Mesendoderm (in vitro differentiated cells): ENCODE results near the gene MFSD8.

Experiments
- DNase-seq: peaks from one replicate; pipeline ENCODE4 v3.0.0; 2013
- H2AK5ac ChIP-seq: 2 replicates; pipeline ENCODE4 v1.6.1; 2013; ENCODE audit warnings: low read length, inconsistent platforms
- H2BK120ac ChIP-seq: 2 replicates; pipeline ENCODE4 v1.6.1; 2013; ENCODE audit warnings: low read depth, mild to moderate bottlenecking, low read length, moderate library complexity, mixed read lengths
- H2BK15ac ChIP-seq: replicated peaks from 2 replicates; pipeline ENCODE4 v1.6.1; 2013; ENCODE audit warnings: low read depth, mild to moderate bottlenecking, moderate library complexity
- H2BK5ac ChIP-seq: 2 replicates; pipeline ENCODE4 v1.6.1; 2013; ENCODE audit warnings: low read length, inconsistent platforms
- H3K18ac ChIP-seq: 2 replicates; pipeline ENCODE4 v1.6.1; 2013; ENCODE audit warnings: mild to moderate bottlenecking, low read length, mixed read lengths
- H3K23ac ChIP-seq: one replicate; pipeline ENCODE4 v1.6.1; 2013; ENCODE audit warnings: low read length
- H3K27ac ChIP-seq: 2 replicates; pipeline ENCODE4 v1.5.1; 2013; ENCODE audit warnings: low read depth, mild to moderate bottlenecking, inconsistent platforms, low read length, moderate library complexity
- H3K27me3 ChIP-seq: 2 replicates; pipeline ENCODE4 v1.6.1; 2013; ENCODE audit warnings: low read length, control low read depth, mild to moderate bottlenecking, inconsistent platforms; ENCODE audit not compliant: insufficient read depth, poor library complexity
- H3K36me3 ChIP-seq: 2 replicates; pipeline ENCODE4 v1.6.1; 2013; ENCODE audit warnings: low read length, inconsistent platforms; ENCODE audit not compliant: control insufficient read depth, insufficient read depth
- H3K4ac ChIP-seq: one replicate; pipeline ENCODE4 v1.6.1; 2013; ENCODE audit warnings: low read depth, mild to moderate bottlenecking, low read length, moderate library complexity
- H3K4me1 ChIP-seq: 2 replicates; pipeline ENCODE4 v1.6.1; 2013; ENCODE audit warnings: low read depth, low read length, inconsistent platforms; ENCODE audit not compliant: control insufficient read depth
- H3K4me2 ChIP-seq: 2 replicates; pipeline ENCODE4 v1.6.1; 2013; ENCODE audit warnings: low read length
- H3K4me3 ChIP-seq: 2 replicates; pipeline ENCODE4 v1.5.1; 2013; ENCODE audit warnings: mild to moderate bottlenecking, low read length
- H3K56ac ChIP-seq: one replicate; pipeline ENCODE4 v1.6.1; 2013; ENCODE audit warnings: low read length
- H3K79me1 ChIP-seq: 2 replicates; pipeline ENCODE4 v1.6.1; 2013; ENCODE audit warnings: low read length, inconsistent platforms
- H3K79me2 ChIP-seq: 2 replicates; pipeline ENCODE4 v1.6.1; 2013; ENCODE audit warnings: mild to moderate bottlenecking, low read length; ENCODE audit not compliant: control insufficient read depth, insufficient read depth
- H3K9ac ChIP-seq: 2 replicates; pipeline ENCODE4 v1.6.1; 2013; ENCODE audit warnings: low read length, inconsistent platforms
- H4K5ac ChIP-seq: one replicate; pipeline ENCODE4 v1.6.1; 2013; ENCODE audit warnings: low read length
- H4K8ac ChIP-seq: one replicate; pipeline ENCODE4 v1.6.1; 2013; ENCODE audit warnings: low read depth, mild to moderate bottlenecking, control low read depth, low read length, moderate library complexity
- WGBS: extraction: QIAGEN DNeasy Blood & Tissue Kit; methylation state at CpG from one replicate; pipeline ENCODE4 v1.1.7; 2013; ENCODE audit warnings: low lambda C conversion rate, missing lambda C conversion rate; ENCODE audit not compliant: insufficient coverage; ENCODE audit errors: extremely low coverage; 5-methylcytosine and 5-hydroxymethylcytosine counted together

The MFSD8 gene

DNA sequence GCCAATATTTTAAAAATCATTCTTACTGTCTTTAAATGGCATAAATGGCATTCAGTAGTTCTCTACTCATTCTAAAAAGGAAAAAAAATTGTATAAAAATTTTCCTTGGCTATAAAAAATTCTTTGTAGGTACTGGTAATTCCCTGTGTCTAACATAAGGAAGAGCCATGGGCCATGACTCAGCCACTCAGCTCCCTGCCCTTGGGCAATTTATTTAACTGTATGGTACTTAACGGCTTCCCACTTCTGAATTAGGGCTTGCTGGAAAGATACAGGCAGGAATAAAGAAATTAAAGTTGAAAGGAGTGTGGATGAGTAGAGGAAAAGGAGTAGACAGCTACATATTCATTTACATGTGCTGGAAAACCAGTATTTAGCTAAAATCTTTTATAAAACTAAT is 30.8 kb upstream of the MFSD8 start:
- H3K27ac ChIP-seq, result no peak overlapping the region
- H3K56ac ChIP-seq, result no peak overlapping the region
- H3K18ac ChIP-seq, result no peak overlapping the region
- no peak overlapping the region for H2BK5ac ChIP-seq
- no peaks in the 10 kb centered on the region for H3K4me1 ChIP-seq
- no peaks in the 10 kb centered on the region for H3K27me3 ChIP-seq
- H2BK15ac ChIP-seq, result no peak overlapping the region
- H3K9ac ChIP-seq, result no peak overlapping the region
- H3K79me1 ChIP-seq, result no peaks in the 10 kb centered on the region
- no CpG with 5 or more reads among the region's 1 CpG for WGBS
- DNase-seq, result no peak
- no peak overlapping the region for H4K5ac ChIP-seq
- H2AK5ac ChIP-seq, result no peak overlapping the region
- H2BK120ac ChIP-seq, result no peak overlapping the region
- H3K4me2 ChIP-seq, result no peak overlapping the region
- no peak overlapping the region for H4K8ac ChIP-seq
- no peak overlapping the region for H3K23ac ChIP-seq
- H3K36me3 ChIP-seq, result no peaks in the 10 kb centered on the region
- H3K4ac ChIP-seq, result no peak overlapping the region
- no peaks in the 10 kb centered on the region for H3K79me2 ChIP-seq
- H3K4me3 ChIP-seq, result no peak overlapping the region

DNA sequence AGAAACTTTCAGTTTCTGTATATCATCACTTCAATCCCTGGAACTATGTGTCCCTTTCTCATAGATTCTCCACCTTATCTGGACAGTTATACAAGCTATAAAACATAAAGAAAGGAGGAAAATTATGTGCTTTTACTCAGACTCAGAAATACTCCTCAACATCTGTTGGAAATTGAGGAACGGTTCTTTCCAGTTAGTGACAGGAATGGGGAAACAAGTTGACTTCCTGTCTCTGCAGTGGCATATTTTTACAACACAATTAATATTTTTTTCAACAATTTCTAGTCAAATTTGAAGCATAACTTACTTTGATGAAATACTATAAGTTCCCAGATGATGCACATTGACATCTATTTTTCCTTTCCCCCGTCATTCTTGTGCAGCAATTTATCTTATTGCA is 28.2 kb upstream of the MFSD8 start:
- H3K18ac ChIP-seq, result no peak overlapping the region

DNA sequence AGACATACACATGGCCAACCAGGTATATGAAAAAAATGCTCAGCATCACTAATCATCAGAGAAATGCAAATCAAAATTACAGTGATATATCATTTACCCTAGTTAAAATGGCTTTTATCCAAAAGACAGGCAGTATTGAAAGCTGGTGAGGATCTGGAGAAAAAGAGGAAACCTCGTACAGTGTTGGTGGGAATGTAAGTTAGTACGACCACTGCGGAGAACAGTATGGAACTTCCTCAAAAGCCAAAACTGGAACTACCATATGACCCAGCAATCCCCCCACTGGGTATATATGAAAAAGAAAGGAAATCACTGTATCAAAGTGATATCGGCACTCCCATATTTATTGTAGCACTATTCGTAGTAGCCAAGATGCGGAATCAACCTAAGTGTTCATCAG is 23.7 kb upstream of the MFSD8 start:
- Histone ChIP-seq H3K27me3 (no peaks in the 10 kb centered on the region), H3K56ac (no peak overlapping the region), H3K23ac (no peak overlapping the region), H3K79me1 (no peaks in the 10 kb centered on the region), H3K9ac (no peak overlapping the region), H3K4me1 (no peaks in the 10 kb centered on the region), H2BK15ac (no peak overlapping the region), H2BK120ac (no peak overlapping the region), H2AK5ac (no peak overlapping the region), H4K8ac (no peak overlapping the region), H3K4ac (no peak overlapping the region), H3K27ac (no peak overlapping the region), H3K4me2 (no peak overlapping the region), H2BK5ac (no peak overlapping the region), H3K36me3 (no peaks in the 10 kb centered on the region), H3K18ac (no peak overlapping the region), H3K4me3 (no peak overlapping the region), H4K5ac (no peak overlapping the region), H3K79me2 (no peaks in the 10 kb centered on the region)
- no CpG with 5 or more reads among the region's 6 CpGs for WGBS
- no peak for DNase-seq

More for the DNA sequence above, 28.2 kb upstream of the MFSD8 start:
- Histone ChIP-seq H3K56ac (no peak overlapping the region), H4K5ac (no peak overlapping the region), H2BK15ac (no peak overlapping the region), H3K79me2 (no peaks in the 10 kb centered on the region), H2AK5ac (no peak overlapping the region), H3K27me3 (no peaks in the 10 kb centered on the region), H4K8ac (no peak overlapping the region), H3K79me1 (no peaks in the 10 kb centered on the region), H3K27ac (no peak overlapping the region), H3K4me2 (no peak overlapping the region), H3K4ac (no peak overlapping the region), H3K23ac (no peak overlapping the region), H3K4me1 (no peaks in the 10 kb centered on the region), H3K36me3 (no peaks in the 10 kb centered on the region), H3K9ac (no peak overlapping the region), H2BK5ac (no peak overlapping the region), H2BK120ac (no peak overlapping the region), H3K4me3 (no peak overlapping the region)
- DNase-seq, result no peak
- WGBS, result no CpG with 5 or more reads among the region's 2 CpGs

DNA sequence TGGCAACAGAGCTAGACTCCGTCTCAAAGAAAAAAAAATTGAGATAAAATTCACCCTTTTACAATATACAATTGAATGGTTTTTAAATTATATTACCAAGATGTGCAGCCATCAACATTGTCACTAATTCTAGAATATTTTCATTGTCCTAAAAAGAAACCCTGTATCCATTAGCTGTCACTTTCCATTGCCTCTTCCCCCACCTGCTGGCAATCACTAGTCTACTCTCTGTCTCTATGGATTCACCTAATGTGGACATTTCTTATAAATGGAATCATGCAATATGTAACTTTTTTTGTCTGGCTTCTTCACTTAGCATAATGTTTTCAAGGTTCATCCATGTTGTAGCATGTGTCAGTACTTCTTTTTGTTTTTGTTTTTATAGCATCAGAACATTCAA is 21.0 kb upstream of the MFSD8 start:
- DNase-seq, result no peak
- no CpG with 5 or more reads among the region's 1 CpG for WGBS
- H4K8ac ChIP-seq, result no peak overlapping the region

DNA sequence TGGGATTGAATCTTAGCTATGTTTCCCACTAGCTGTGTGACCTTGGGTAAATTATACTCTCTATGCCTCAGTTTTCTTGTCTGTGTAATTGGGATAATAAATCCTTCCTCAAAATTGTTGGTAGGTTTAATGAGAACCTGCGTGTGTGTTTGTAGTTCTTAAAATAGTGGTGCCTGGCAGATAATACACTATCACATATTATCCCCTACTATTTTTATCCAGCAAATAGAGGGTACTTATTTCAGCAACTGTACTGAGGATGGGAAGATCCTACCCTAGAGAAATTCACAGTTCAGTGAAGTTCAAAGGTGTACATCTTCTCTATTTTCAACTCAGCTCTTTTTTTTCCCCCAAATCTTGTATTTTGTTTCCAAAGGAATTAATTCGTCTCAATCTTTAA is 17.5 kb upstream of the MFSD8 start:
- no peaks in the 10 kb centered on the region for H3K4me1 ChIP-seq
- H3K18ac ChIP-seq, result no peak overlapping the region
- no peak overlapping the region for H4K8ac ChIP-seq
- H3K23ac ChIP-seq, result no peak overlapping the region
- H3K9ac ChIP-seq, result no peak overlapping the region
- no peak overlapping the region for H3K56ac ChIP-seq
- H3K36me3 ChIP-seq, result no peaks in the 10 kb centered on the region
- no peak overlapping the region for H2AK5ac ChIP-seq
- no peaks in the 10 kb centered on the region for H3K79me2 ChIP-seq
- no peak overlapping the region for H2BK15ac ChIP-seq
- no peak overlapping the region for H2BK120ac ChIP-seq
- no peak overlapping the region for H2BK5ac ChIP-seq
- no peak overlapping the region for H3K4me2 ChIP-seq
- no peak overlapping the region for H3K4me3 ChIP-seq
- H3K27ac ChIP-seq, result no peak overlapping the region
- no peaks in the 10 kb centered on the region for H3K27me3 ChIP-seq
- H3K79me1 ChIP-seq, result no peaks in the 10 kb centered on the region
- no peak overlapping the region for H4K5ac ChIP-seq
- H3K4ac ChIP-seq, result no peak overlapping the region
- DNase-seq, result no peak
- no CpG with 5 or more reads among the region's 2 CpGs for WGBS

More for the DNA sequence above, 21.0 kb upstream of the MFSD8 start:
- Histone ChIP-seq H2AK5ac (no peak overlapping the region), H3K4me3 (no peak overlapping the region), H2BK120ac (no peak overlapping the region), H3K4me1 (no peaks in the 10 kb centered on the region), H3K18ac (no peak overlapping the region), H3K4me2 (no peak overlapping the region), H3K79me2 (no peaks in the 10 kb centered on the region), H3K36me3 (no peaks in the 10 kb centered on the region), H4K5ac (no peak overlapping the region), H2BK5ac (no peak overlapping the region), H3K79me1 (no peaks in the 10 kb centered on the region), H3K27me3 (no peaks in the 10 kb centered on the region), H3K9ac (no peak overlapping the region), H3K56ac (no peak overlapping the region), H3K4ac (no peak overlapping the region), H2BK15ac (no peak overlapping the region), H3K23ac (no peak overlapping the region), H3K27ac (no peak overlapping the region)

DNA sequence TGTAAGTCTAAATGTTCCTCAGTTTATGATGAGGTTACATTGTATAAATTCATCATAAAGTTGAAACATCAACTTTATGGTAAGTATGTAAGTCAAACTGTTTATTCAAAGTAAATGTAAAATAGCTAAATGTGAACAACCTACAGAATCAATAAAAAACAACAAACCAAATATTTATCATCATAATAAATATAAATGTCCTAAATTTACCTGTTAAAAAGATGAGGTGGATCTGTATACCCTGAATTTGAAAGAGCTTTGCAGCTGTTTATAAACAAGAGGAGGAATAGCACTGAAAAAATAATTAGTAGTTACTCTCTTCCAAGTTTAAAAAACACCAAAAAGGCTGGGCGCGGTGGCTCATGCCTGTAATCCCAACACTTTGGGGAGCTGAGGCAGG is 14.0 kb upstream of the MFSD8 start:
- DNase-seq, result no peak
- Histone ChIP-seq H4K5ac (no peak overlapping the region), H3K4me2 (no peak overlapping the region), H2BK120ac (no peak overlapping the region), H3K4me3 (no peak overlapping the region), H3K4me1 (no peaks in the 10 kb centered on the region), H3K23ac (no peak overlapping the region), H3K4ac (no peak overlapping the region), H2BK15ac (no peak overlapping the region), H3K9ac (no peak overlapping the region), H2AK5ac (no peak overlapping the region), H3K36me3 (no peaks in the 10 kb centered on the region), H3K27me3 (no peaks in the 10 kb centered on the region), H3K79me1 (no peaks in the 10 kb centered on the region), H3K56ac (no peak overlapping the region), H3K27ac (no peak overlapping the region), H2BK5ac (no peak overlapping the region), H3K18ac (no peak overlapping the region), H3K79me2 (no peaks in the 10 kb centered on the region), H4K8ac (no peak overlapping the region)
- WGBS, result no CpG with 5 or more reads among the region's 2 CpGs
